Stimulated activated CD8-positive, alpha-beta memory T cell treated with anti-CD3 and anti-CD28 coated beads, Interleukin-12 subunit alpha, Interleukin-12 subunit beta, amount 100 ng/mL, for 4 hours (primary cell): ENCODE measurements around the gene TRAPPC2L.
"Not testable (repeated sequence)": the region's sequence is repeated elsewhere in the genome, so short reads cannot be mapped to it uniquely, and the experiment has no call there.

Experiments
- DNase-seq: peaks from one replicate; pipeline ENCODE4 v3.0.0-alpha.2; 2020; ENCODE audit warnings: low read depth

The TRAPPC2L gene

GRCh38 chr16:88893127-88893968 lies 36.4 kb downstream of the TRAPPC2L start:
- DNase-seq: no peak

GRCh38 chr16:88894266-88894665 lies 37.3 kb downstream of the TRAPPC2L start:
- not testable (repeated sequence) for DNase-seq

- DNase-seq: no peak
Measured at GRCh38 chr16:88894681-88895300, 37.9 kb downstream of the TRAPPC2L start.

- no peak for DNase-seq
Measured at GRCh38 chr16:88895335-88895734, 38.4 kb downstream of the TRAPPC2L start.

GRCh38 chr16:88896238-88897070 lies 39.5 kb downstream of the TRAPPC2L start:
- no peak for DNase-seq

GRCh38 chr16:88897696-88898425 lies 40.9 kb downstream of the TRAPPC2L start:
- DNase-seq: no peak

- DNase-seq: no peak
Measured at GRCh38 chr16:88899901-88900661, 43.2 kb downstream of the TRAPPC2L start.

GRCh38 chr16:88900662-88901052 lies 43.7 kb downstream of the TRAPPC2L start:
- no peak for DNase-seq

- no peak for DNase-seq
Measured at GRCh38 chr16:88901718-88902337, 44.9 kb downstream of the TRAPPC2L start.

GRCh38 chr16:88902744-88903143 lies 45.8 kb downstream of the TRAPPC2L start:
- DNase-seq: no peak

- DNase-seq: no peak
Measured at GRCh38 chr16:88903267-88903666, 46.3 kb downstream of the TRAPPC2L start.

- DNase-seq: no peak
Measured at GRCh38 chr16:88904676-88905365, 47.9 kb downstream of the TRAPPC2L start.

- no peak for DNase-seq
Measured at GRCh38 chr16:88905563-88905962, 48.6 kb downstream of the TRAPPC2L start.

- DNase-seq: no peak
Measured at GRCh38 chr16:88906020-88906419, 49.1 kb downstream of the TRAPPC2L start.

- DNase-seq: no peak
Measured at GRCh38 chr16:88906535-88907105, 49.7 kb downstream of the TRAPPC2L start.

GRCh38 chr16:88907768-88908167 lies 50.8 kb downstream of the TRAPPC2L start:
- DNase-seq: no peak

- DNase-seq: no peak
Measured at GRCh38 chr16:88908307-88908706, 51.4 kb downstream of the TRAPPC2L start.

GRCh38 chr16:88909431-88910210 lies 52.7 kb downstream of the TRAPPC2L start:
- no peak for DNase-seq
